Hepatocyte (in vitro differentiated cells): ENCODE data around the gene HYKK.

Experiments
- EZH2 ChIP-seq: fragments of 200-600 bp; sonication (generic); IDR thresholded peaks from 2 replicates; pipeline ENCODE4 v1.6.1; 2016; ENCODE audit warnings: antibody characterized with exemption, mild to moderate bottlenecking, borderline replicate concordance
- TF ChIP-seq, protein P1 (sequence below): fragments of 200-600 bp; sonication (generic); IDR thresholded peaks from 2 replicates; pipeline ENCODE4 v1.5.1; 2016; ENCODE audit warnings: antibody characterized with exemption, mild to moderate bottlenecking; ENCODE audit not compliant: poor library complexity

DNA sequence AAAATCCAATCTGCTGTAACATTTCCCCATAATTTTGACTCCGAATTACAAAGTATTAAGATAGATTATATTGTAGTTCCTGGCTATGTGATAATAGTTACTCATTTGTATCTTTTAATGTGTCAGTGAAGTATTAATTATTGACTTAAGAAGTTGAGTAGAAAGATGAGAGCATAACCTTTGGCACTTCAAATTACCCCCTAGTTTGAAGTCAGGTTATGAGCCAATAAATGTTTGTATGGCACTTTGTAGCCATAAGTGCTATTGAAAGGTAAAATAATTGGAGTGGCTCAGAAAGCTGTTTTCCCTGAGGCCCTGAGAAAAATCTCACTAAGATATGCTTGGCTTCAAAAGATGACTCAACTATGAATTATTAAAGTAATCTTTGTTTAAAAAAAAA lies 38.3 kb upstream of the HYKK start:
- TF ChIP-seq, protein P1, sequence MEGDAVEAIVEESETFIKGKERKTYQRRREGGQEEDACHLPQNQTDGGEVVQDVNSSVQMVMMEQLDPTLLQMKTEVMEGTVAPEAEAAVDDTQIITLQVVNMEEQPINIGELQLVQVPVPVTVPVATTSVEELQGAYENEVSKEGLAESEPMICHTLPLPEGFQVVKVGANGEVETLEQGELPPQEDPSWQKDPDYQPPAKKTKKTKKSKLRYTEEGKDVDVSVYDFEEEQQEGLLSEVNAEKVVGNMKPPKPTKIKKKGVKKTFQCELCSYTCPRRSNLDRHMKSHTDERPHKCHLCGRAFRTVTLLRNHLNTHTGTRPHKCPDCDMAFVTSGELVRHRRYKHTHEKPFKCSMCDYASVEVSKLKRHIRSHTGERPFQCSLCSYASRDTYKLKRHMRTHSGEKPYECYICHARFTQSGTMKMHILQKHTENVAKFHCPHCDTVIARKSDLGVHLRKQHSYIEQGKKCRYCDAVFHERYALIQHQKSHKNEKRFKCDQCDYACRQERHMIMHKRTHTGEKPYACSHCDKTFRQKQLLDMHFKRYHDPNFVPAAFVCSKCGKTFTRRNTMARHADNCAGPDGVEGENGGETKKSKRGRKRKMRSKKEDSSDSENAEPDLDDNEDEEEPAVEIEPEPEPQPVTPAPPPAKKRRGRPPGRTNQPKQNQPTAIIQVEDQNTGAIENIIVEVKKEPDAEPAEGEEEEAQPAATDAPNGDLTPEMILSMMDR: no peak
- no peak for TF ChIP-seq EZH2
